ENCODE measurements around the gene CSNK1G2. TPM values are rescaled to one million over a fixed set of nuclear protein-coding genes. Genes with fewer than 3 reads are reported as not detected.

The CSNK1G2 gene
- total RNA-seq, 1 experiment from 2014 or later = 100.0 TPM

DNA sequence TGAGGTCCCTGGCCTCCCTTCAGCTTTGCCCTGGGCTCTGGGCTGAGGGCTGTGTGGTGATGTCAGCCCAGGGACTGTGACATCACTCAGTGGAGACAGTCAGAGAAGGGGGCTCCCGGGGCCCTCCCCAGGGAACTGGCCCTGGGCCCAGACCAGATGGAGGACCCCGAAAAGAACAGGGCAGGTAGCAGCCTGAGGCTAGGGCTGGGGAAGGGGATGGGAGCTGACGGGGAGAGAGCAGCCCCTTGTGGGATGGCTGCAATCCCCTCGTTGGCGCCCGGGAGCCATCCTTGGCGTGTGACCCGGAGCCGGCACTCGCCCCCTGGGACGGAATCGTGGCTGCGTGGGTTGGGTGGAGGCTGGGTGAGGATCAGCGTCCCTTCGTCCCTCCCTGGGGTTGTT is 13.6 kb downstream of the CSNK1G2 start:
- Histone ChIP-seq H4K5ac (ENCODE audit: insufficient read length, low read depth, low read length) (no peak overlapping the region), H3T11ph (ENCODE audit: low read length) (no peak overlapping the region), H3K9me3 (ENCODE audit: control insufficient read depth, low read depth, low read length) (no peaks in the 10 kb centered on the region), H2BK20ac (ENCODE audit: low read depth, low read length, poor library complexity, severe bottlenecking) (no peak overlapping the region), H3K27ac (ENCODE audit: insufficient read length, low read depth, low read length) (no peak overlapping the region), H3K14ac (ENCODE audit: insufficient read depth, low read length) (no peak overlapping the region; the same call in 1 of the 2 replicates), H3K4ac (ENCODE audit: low read depth, low read length) (no peak overlapping the region), H3K18ac (ENCODE audit: insufficient read length, low read depth, low read length) (no peak overlapping the region), H3K56ac (ENCODE audit: insufficient read length, low read depth, low read length) (no peak overlapping the region), H3K4me1 (ENCODE audit: insufficient read depth, low read length) (no peaks in the 10 kb centered on the region), H2AK5ac (ENCODE audit: insufficient read length, low read length) (no peak overlapping the region), H2AFZ (ENCODE audit: low read length) (no peak overlapping the region), H2BK120ac (ENCODE audit: low read depth, low read length, poor library complexity, severe bottlenecking) (no peak overlapping the region), H3K23ac (ENCODE audit: insufficient read length, low read depth, low read length) (no peak overlapping the region), H2BK15ac (ENCODE audit: low read depth, low read length) (no peak overlapping the region), H4K20me1 (ENCODE audit: control insufficient read depth, insufficient read depth, insufficient read length) (peaks cover 2% of the 10 kb centered on the region), H3K4me2 (ENCODE audit: insufficient read depth, insufficient read length, low read length) (no peak overlapping the region), H2BK12ac (ENCODE audit: insufficient read length, low read depth, low read length) (no peak overlapping the region), H3K79me1 (ENCODE audit: insufficient read depth, low read depth, low read length, poor library complexity, severe bottlenecking) (peaks cover 10% of the 10 kb centered on the region), H4K8ac (replicated peaks; ENCODE audit: insufficient read length, low read depth, low read length) (no peak overlapping the region), H3K79me2 (ENCODE audit: insufficient read depth, low read length) (peaks cover 32% of the 10 kb centered on the region; the same call in 1 of the 2 replicates), H3K9ac (ENCODE audit: extremely low read depth, insufficient read length, low read length) (no peak overlapping the region), H3K27me3 (ENCODE audit: insufficient read depth, low read length) (no peaks in the 10 kb centered on the region), H4K91ac (ENCODE audit: insufficient read length, low read depth, low read length) (no peak overlapping the region), H3K23me2 (ENCODE audit: insufficient read length, low read depth, low read length, poor library complexity, severe bottlenecking) (no peaks in the 10 kb centered on the region), H2BK5ac (ENCODE audit: insufficient read length, low read length) (no peak overlapping the region)
- DNase-seq = no peak
- H3K27me3 Mint-ChIP-seq (ENCODE audit: low read depth) = no peaks in the 10 kb centered on the region
- no CpG with 5 or more reads among the region's 15 CpGs for WGBS (ENCODE audit: extremely low coverage, insufficient read length, low lambda C conversion rate)
- H3K27ac Mint-ChIP-seq = no peak overlapping the region
- TF ChIP-seq CTCF (conservative IDR thresholded peaks at IDR 0.05) = no peak
- H3K4me3 Mint-ChIP-seq = no peak overlapping the region
- H3K9me3 Mint-ChIP-seq = no peaks in the 10 kb centered on the region
- H3K36me3 Mint-ChIP-seq (ENCODE audit: insufficient read depth in 1 of 3, low read depth in 3 of 3) = peaks cover 9 to 23% (median 16%) of the 10 kb centered on the region in 3 experiments; a peak in 6 of 7 replicates
- peaks cover 3 to 18% of the 10 kb centered on the region in 2 experiments; a peak in 3 of 4 replicates for H3K4me1 Mint-ChIP-seq
